HepG2 (cell line): ENCODE measurements around the gene ADI1. TPM values are rescaled to one million over a fixed set of nuclear protein-coding genes. Genes with fewer than 3 reads are reported as not detected.
A peak's percentile ranks its signal among the peaks of the same experiment; 100 is the strongest.

Experiments
- HOXA9 ChIP-seq: sonication (generic); formaldehyde crosslinking; IDR thresholded peaks from 2 replicates; pipeline ENCODE4 v1.8.1; 2022; ENCODE audit warnings: missing genetic modification reagents, mild to moderate bottlenecking, moderate library complexity, borderline replicate concordance
- MED13 ChIP-seq: sonication (generic); formaldehyde crosslinking; IDR thresholded peaks from 2 replicates; pipeline ENCODE4 v1.5.0; 2020; ENCODE audit warnings: missing genetic modification reagents
- MYC ChIP-seq: sonication (generic); formaldehyde crosslinking; IDR thresholded peaks from 2 replicates; pipeline ENCODE4 v1.9.0; 2021; ENCODE audit warnings: missing genetic modification reagents, borderline replicate concordance
- NFYC ChIP-seq: IDR thresholded peaks from 2 replicates; pipeline ENCODE4 v1.6.1; 2016; ENCODE audit warnings: missing genetic modification reagents, missing compliant biosample characterization
- PAF1 ChIP-seq: IDR thresholded peaks from 2 replicates; pipeline ENCODE4 v1.6.1; 2016; ENCODE audit warnings: missing genetic modification reagents, missing compliant biosample characterization
- SNAPC2 ChIP-seq: sonication (generic); formaldehyde crosslinking; IDR thresholded peaks from 2 replicates; pipeline ENCODE4 v1.8.1; 2022; ENCODE audit warnings: mild to moderate bottlenecking, missing genetic modification reagents
- SRY ChIP-seq: sonication (generic); formaldehyde crosslinking; IDR thresholded peaks from 2 replicates; pipeline ENCODE4 v1.8.0; 2022; ENCODE audit warnings: mild to moderate bottlenecking, missing genetic modification reagents
- TAF1 ChIP-seq: sonication (generic); formaldehyde crosslinking; IDR thresholded peaks from 2 replicates; pipeline ENCODE4 v1.4.0; 2020; ENCODE audit warnings: missing genetic modification reagents
- U2AF1 ChIP-seq: fragments of 200-400 bp; formaldehyde crosslinking; optimal IDR thresholded peaks from 2 replicates; pipeline ENCODE3; 2017; ENCODE audit warnings: mild to moderate bottlenecking, low read depth, low read length
- polyA plus RNA-seq, 8 experiments: library from polyadenylated mRNA; depleted of rRNA in 3 of 8; stranded (reverse) in 7 of 8; unstranded in 1 of 8; fragments of >200 nt; fragmentation: Illumina TruSeq in 4 of 8; extraction: Trizol in 4 of 8; gene quantifications; 2 replicates each; pipeline versions ENCODE4 v1.2.1 to v1.2.3, GENCODE V29; 2011 to 2016; ENCODE audit warnings: low read depth in 4 of 8, missing spikeins in 1 of 8, mixed read lengths in 1 of 8; ENCODE audit not compliant: insufficient read depth in 1 of 8
- total RNA-seq, 5 experiments: library from RNA; depleted of rRNA; stranded (reverse); fragments of >200 nt; fragmentation: Illumina TruSeq; extraction: Trizol; gene quantifications; 2 replicates each; pipeline ENCODE4 v1.2.3, GENCODE V29; 2016; ENCODE audit warnings: low read depth in 1 of 5
- TF ChIP-seq, protein P1 (sequence below): sonication (generic); formaldehyde crosslinking; IDR thresholded peaks from 2 replicates; pipeline ENCODE4 v1.5.1; 2020; ENCODE audit warnings: mild to moderate bottlenecking, missing genetic modification reagents
- TF ChIP-seq, protein P2 (sequence below): sonication (generic); formaldehyde crosslinking; IDR thresholded peaks from 2 replicates; pipeline ENCODE4 v1.4.0; 2020; ENCODE audit warnings: missing genetic modification reagents
- TF ChIP-seq, protein P3 (sequence below): sonication (generic); formaldehyde crosslinking; IDR thresholded peaks from 2 replicates; pipeline ENCODE4 v1.4.0; 2020; ENCODE audit warnings: missing genetic modification reagents, borderline replicate concordance
- TF ChIP-seq, protein P4 (sequence below): sonication (generic); formaldehyde crosslinking; IDR thresholded peaks from 2 replicates; pipeline ENCODE4 v1.8.0; 2022; ENCODE audit warnings: mild to moderate bottlenecking, missing genetic modification reagents, moderate library complexity

The ADI1 gene
- total and polyA plus RNA-seq, 2 of the 13 experiments (the other 11 are each of a cell fraction or from before 2014, with no cell fraction given), result 28.7 to 123 TPM

DNA sequence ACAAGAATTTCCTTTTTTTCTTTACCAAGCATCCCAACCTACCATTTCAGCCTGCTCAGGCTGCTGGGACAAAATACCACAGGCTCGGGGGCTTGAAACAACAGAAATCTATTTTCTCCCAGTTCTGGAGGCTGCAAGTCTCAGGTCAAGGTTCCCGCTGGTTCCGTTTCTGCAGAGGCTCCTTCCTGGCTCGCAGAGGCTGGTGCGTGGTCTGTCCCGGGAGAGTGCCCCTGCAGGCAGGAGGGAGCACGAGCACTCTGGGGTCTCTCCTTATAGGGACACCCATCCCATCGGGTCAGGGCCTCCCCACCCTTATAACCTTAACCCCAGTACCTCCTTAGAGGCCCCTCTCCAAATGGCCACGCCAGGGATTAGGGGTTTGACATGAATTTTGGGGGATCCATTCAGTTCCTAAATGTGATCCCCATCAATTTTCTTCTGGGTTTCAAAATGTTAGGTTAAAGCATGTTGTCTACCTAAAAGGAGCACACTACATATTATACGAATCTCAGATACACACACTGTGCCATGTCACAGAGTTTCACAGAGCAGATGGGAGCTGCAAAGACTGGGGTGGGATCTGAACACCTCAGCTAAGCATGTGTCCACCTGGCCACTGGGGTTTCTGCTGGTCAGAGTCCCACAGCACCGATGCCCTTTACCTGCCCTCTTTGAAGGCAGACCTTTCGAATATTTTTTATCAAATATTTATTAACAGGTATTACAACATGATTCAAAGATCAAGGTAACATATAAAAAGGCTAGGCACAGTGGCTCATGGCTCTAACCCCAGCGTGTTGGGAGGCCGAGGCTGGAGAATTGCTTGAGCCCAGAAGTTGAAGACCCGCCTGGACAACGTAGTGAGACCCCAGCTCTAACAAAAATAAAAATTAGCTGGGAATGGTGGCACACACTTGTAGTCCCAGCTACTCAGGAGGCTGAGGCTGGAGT is 17.6 kb upstream of the ADI1 start (continued):
- TF ChIP-seq, protein P1, sequence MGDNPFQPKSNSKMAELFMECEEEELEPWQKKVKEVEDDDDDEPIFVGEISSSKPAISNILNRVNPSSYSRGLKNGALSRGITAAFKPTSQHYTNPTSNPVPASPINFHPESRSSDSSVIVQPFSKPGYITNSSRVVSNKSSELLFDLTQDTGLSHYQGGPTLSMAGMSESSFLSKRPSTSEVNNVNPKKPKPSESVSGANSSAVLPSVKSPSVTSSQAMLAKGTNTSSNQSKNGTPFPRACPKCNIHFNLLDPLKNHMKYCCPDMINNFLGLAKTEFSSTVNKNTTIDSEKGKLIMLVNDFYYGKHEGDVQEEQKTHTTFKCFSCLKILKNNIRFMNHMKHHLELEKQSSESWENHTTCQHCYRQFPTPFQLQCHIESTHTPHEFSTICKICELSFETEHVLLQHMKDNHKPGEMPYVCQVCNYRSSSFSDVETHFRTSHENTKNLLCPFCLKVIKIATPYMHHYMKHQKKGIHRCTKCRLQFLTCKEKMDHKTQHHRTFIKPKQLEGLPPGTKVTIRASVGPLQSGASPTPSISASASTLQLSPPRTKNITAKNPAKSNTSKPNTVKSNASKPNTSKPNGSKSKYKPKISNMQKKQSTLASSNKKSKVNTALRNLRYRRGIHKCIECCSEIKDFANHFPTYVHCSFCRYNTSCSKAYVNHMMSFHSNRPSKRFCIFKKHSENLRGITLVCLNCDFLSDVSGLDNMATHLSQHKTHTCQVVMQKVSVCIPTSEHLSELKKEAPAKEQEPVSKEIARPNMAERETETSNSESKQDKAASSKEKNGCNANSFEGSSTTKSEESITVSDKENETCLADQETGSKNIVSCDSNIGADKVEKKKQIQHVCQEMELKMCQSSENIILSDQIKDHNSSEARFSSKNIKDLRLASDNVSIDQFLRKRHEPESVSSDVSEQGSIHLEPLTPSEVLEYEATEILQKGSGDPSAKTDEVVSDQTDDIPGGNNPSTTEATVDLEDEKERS (CRISPR knock-in tag), result no peak
- no peak for TF ChIP-seq PAF1
- TF ChIP-seq NFYC (CRISPR knock-in tag), result no peak
- TF ChIP-seq SNAPC2 (CRISPR knock-in tag), result no peak
- TF ChIP-seq, protein P2, sequence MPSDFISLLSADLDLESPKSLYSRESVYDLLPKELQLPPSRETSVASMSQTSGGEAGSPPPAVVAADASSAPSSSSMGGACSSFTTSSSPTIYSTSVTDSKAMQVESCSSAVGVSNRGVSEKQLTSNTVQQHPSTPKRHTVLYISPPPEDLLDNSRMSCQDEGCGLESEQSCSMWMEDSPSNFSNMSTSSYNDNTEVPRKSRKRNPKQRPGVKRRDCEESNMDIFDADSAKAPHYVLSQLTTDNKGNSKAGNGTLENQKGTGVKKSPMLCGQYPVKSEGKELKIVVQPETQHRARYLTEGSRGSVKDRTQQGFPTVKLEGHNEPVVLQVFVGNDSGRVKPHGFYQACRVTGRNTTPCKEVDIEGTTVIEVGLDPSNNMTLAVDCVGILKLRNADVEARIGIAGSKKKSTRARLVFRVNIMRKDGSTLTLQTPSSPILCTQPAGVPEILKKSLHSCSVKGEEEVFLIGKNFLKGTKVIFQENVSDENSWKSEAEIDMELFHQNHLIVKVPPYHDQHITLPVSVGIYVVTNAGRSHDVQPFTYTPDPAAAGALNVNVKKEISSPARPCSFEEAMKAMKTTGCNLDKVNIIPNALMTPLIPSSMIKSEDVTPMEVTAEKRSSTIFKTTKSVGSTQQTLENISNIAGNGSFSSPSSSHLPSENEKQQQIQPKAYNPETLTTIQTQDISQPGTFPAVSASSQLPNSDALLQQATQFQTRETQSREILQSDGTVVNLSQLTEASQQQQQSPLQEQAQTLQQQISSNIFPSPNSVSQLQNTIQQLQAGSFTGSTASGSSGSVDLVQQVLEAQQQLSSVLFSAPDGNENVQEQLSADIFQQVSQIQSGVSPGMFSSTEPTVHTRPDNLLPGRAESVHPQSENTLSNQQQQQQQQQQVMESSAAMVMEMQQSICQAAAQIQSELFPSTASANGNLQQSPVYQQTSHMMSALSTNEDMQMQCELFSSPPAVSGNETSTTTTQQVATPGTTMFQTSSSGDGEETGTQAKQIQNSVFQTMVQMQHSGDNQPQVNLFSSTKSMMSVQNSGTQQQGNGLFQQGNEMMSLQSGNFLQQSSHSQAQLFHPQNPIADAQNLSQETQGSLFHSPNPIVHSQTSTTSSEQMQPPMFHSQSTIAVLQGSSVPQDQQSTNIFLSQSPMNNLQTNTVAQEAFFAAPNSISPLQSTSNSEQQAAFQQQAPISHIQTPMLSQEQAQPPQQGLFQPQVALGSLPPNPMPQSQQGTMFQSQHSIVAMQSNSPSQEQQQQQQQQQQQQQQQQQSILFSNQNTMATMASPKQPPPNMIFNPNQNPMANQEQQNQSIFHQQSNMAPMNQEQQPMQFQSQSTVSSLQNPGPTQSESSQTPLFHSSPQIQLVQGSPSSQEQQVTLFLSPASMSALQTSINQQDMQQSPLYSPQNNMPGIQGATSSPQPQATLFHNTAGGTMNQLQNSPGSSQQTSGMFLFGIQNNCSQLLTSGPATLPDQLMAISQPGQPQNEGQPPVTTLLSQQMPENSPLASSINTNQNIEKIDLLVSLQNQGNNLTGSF (CRISPR knock-in tag), result no peak
- TF ChIP-seq HOXA9, result no peak
- TF ChIP-seq MED13, result 0 out of 2 replicates have a peak, but pooled peaks have one; percentile 24
- no peak for TF ChIP-seq U2AF1
- TF ChIP-seq, protein P3, sequence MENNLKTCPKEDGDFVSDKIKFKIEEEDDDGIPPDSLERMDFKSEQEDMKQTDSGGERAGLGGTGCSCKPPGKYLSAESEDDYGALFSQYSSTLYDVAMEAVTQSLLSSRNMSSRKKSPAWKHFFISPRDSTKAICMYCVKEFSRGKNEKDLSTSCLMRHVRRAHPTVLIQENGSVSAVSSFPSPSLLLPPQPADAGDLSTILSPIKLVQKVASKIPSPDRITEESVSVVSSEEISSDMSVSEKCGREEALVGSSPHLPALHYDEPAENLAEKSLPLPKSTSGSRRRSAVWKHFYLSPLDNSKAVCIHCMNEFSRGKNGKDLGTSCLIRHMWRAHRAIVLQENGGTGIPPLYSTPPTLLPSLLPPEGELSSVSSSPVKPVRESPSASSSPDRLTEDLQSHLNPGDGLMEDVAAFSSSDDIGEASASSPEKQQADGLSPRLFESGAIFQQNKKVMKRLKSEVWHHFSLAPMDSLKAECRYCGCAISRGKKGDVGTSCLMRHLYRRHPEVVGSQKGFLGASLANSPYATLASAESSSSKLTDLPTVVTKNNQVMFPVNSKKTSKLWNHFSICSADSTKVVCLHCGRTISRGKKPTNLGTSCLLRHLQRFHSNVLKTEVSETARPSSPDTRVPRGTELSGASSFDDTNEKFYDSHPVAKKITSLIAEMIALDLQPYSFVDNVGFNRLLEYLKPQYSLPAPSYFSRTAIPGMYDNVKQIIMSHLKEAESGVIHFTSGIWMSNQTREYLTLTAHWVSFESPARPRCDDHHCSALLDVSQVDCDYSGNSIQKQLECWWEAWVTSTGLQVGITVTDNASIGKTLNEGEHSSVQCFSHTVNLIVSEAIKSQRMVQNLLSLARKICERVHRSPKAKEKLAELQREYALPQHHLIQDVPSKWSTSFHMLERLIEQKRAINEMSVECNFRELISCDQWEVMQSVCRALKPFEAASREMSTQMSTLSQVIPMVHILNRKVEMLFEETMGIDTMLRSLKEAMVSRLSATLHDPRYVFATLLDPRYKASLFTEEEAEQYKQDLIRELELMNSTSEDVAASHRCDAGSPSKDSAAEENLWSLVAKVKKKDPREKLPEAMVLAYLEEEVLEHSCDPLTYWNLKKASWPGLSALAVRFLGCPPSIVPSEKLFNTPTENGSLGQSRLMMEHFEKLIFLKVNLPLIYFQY (CRISPR knock-in tag), result peak; percentile 65; the same call in 1 of the 2 replicates
- TF ChIP-seq TAF1 (CRISPR knock-in tag), result no peak; the same call in 1 of the 2 replicates
- TF ChIP-seq, protein P4, sequence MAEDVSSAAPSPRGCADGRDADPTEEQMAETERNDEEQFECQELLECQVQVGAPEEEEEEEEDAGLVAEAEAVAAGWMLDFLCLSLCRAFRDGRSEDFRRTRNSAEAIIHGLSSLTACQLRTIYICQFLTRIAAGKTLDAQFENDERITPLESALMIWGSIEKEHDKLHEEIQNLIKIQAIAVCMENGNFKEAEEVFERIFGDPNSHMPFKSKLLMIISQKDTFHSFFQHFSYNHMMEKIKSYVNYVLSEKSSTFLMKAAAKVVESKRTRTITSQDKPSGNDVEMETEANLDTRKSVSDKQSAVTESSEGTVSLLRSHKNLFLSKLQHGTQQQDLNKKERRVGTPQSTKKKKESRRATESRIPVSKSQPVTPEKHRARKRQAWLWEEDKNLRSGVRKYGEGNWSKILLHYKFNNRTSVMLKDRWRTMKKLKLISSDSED (CRISPR knock-in tag), result no peak
- no peak for TF ChIP-seq SRY
- peak; percentile 75; the same call in 1 of the 2 replicates for TF ChIP-seq MYC
